GM21737 (cell line): ENCODE results near the gene PHEX.

Source experiments
- ATAC-seq: cut with Tn5 transposase; IDR thresholded peaks from one replicate; pipeline ENCODE4 v1.9.1; 2021; ENCODE audit warnings: mild to moderate bottlenecking, moderate library complexity; ENCODE audit not compliant: unreplicated experiment

PHEX gene

DNA sequence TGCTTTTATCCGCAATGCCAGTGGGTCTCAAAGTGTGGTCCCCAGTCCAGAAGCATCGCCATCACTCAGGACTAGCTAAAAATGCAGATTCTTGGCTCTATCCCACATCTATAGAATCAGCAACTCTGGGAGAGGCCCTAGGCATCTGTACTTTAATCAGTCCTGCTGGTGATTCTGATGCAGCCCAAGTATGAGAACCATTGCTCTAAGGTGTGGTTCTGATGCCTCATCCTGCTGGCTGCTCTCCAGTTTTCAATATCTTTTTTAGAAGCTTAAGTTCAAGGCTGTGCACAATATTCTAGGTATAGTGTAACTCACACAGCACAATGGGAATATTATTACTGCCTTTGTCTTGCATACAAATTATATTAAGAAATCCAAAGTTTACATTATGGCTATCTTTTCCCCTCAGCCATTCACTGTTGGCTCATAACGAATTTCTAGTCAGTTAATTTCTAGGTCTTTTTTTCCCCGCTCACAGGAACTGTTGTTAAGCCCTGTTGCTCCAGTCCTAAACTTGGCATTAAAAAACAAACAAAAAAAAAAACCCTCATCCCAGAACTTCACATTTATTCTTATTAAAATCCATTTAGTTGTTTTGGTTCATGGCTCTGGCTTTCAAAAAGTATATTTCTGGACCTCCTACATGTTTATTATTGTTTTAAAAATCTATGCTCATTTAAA is 109.1 kb downstream of the PHEX start:
- ATAC-seq = no peak

DNA sequence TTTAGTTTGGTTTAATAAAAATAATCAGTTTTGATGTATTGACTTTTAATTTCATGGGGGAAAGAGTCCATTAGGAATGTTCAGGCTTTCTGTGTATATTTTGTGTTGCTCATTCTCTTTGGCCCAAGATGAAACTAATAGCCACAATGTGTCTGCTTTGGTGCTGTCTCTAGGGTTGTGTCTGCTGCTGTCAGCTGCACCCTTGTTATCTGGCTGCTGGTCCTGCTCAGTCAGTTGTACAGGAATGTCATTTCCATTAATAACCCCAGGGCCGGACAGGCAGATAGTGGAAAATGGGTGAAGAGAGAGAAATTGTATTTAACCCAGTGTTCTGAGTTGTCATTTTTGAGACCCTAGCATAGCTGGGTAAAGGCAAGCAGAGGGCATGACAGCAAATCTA is 115.1 kb downstream of the PHEX start:
- ATAC-seq = no peak

DNA sequence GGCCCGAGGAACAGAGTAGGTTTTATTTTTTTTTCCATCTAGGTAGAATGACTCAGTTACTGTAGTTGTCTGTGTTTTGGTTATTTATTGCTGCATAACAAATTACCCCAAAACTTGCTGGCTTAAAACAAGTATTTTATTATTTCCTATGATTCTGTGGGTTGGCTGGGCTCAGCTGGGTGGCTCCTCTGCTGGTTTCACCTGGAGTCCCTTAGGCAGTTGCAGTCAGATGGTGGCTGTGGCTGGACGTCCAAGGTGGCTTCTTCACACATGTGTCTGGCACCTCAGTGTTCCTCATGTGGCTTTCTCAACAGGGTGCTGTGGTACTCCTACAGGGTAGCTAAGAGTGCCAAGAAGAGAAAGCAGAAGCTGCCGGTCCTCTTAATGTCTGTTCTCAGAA is 115.8 kb downstream of the PHEX start:
- ATAC-seq = no peak

DNA sequence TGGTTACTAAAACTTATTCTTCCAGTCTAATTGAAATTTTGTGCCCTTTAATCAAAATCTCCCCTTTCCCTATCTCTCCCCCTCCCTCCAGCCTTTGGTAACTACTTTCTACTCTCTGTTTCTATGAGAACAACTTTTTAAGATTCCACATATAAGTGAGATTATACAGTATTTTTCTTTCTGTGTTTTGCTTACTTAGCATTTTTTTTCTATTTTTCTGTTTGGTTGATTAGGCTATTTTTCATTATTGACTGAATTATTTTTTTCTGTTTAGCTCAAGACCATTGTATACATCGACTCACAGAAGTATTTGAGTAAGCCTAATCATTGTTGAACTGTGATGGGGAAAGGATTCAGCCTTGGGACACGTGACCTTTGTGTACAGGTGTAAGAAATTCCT is 116.4 kb downstream of the PHEX start:
- no peak for ATAC-seq

DNA sequence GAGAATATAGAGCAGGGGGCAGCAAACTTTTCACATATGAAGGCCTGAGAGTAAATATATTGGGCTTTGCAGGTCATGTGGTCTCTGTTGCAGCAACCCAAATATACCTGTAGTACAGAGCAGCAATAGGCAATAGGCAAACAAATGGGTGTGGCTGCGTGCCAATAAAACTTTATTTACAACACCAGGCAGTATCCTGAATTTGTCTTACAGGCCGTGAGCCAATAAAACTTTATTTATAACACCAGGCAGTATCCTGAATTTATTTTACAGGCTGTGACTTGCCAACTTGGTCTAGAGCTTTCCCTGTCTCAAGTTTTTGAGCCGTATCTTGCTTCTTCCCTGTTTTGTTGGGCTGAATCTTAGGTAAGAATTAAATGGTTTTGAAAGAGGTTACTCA is 118.2 kb downstream of the PHEX start:
- ATAC-seq = no peak

DNA sequence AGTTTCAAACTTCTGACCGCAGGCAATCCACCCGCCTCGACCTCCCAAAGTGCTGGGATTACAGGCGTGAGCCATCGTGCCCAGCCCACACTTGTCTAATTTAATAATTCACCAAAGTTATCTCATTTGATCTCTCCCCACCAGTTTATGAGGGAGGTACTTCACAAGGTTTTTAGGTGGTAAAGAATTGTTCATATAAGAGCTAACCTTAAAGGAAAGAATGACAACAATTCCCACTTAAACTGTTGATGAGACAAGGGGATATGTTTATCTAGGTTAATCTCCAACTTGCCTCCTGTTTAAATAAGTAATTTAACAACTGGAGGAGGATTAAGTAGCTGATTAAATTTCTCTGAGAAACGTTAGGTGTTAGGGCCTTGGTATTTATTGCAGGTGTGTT is 123.0 kb downstream of the PHEX start:
- no peak for ATAC-seq

DNA sequence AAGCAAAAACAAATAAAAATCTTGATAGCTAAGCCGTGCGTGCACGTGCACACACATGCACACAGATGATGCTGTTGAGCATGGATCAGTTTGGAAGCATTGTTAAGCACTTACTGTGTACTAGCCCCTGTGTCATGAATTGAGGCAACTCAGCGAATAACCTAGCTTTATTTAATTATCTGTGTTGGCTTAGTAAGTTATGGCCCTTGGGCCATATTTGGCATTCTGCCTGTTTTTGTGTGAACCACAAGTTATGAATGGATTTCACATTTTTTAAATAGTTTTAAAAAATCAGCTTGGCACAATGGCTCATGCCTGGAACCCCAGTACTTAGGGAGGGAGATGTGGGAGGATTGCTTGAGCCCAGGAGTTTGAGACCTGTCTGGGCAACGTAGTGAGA is 126.9 kb downstream of the PHEX start:
- no peak for ATAC-seq

DNA sequence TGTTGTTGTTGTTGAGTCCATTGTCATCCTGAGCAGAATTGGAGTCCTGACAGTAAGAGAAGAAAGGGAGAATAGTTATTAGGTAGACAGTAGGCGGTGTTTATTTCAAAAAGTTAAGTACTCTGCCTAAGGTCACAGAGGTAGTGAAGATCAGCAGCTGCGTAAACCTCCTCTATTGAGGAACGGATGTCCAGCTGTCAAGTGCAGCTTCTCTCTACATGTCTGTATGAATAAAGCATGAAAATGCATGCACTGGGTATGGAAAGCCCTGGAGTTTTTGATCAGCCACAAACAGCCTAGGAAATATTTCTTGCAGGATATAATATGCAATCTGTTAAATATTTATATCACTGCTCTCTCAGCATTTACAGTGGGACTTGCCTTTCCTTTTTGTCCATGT is 131.2 kb downstream of the PHEX start:
- ATAC-seq = no peak

DNA sequence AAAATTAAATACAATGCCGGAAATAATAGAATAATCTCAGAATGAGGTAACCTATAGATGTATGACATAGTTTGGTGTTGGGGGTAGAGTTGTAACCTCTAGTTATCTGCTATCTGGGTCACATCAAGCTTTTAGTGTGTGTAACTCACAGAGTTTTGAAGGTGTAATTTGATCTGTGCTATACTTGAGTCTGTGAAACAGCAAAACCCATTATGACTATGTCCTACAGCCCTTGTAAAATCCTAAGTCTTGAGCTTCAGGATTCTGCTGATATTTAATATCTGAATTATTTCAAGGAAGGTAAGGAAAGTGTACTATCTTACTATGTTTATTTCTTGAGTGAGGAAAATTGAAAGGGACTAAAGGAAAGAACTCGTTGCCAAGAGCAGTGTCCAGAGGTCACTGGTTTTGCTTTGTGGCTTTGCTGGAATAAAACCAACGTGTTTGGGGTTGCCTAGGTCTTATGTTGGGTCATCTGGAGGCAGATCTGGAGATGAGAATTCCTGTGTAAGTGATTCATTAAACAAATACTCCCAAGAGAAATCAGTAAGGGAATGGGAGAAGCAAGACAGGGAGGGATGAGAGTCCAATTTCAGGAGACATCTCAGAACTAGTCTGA is 132.8 kb downstream of the PHEX start:
- ATAC-seq = no peak

DNA sequence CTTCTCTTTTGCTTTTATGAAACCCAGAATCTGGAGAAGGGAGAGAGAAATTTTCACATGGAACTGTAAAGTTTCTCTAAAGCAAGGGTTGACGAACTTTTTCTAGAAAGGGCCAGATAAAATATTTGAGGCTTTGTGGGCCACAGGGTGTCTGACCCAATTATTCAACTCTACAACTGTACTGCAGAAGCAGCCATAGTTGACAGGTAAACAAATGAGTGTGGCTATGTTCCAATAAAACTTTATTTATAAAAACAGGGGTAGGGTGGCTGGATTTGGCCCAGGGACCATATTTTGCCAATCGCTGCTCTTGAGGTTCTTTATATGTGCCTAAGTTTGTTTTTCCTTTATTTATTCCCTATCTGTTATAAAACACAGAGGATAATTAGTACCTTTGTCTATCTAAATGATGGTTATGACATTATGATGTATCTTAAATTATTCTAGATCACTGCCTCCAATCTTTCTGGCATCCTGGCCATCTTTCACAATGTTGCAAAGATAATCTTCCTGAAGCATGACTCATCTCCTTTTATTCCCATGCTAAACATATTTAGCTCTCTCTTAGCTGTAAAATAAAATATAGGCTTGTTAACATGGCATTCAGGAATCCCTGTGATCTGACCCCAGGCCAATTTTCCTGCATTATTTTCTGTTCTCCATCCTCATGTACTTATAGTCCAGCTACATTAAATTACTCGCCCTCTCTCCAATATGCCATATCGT is 133.8 kb downstream of the PHEX start:
- ATAC-seq = no peak

DNA sequence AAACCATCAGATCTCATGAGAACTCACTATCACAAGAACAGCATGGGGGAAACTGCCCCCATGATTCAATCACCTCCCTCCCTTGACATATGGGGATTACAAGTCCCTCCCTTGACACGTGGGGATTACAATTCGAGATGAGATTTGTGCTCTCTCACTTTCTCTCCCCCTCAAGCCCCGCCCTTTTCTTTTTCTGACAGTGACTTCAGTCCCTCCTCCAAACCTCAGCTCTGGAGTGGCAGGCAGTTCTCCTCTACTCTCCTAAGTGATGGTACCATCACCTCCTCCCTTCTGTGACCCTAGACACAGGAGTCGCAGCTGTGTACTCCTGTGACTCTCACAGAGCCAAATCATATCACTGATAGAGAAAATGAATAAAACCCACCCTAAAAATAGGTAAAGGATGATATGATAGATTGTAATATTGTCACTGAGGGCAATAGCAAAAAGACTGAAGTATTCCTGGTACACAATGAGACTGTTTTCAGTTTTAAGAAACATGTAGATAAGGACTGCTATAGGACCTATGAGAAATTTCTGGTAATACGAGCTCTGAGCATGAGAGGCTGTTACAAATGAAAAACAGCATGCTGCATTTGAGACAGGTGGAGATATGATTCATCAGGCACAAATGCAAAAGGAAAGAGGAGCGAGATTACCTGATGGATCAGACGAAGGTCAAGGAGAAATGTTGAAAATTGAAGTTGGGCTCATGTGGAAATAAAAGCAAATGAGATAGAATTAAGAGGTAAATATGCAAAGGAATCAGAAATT is 139.3 kb downstream of the PHEX start:
- no peak for ATAC-seq

DNA sequence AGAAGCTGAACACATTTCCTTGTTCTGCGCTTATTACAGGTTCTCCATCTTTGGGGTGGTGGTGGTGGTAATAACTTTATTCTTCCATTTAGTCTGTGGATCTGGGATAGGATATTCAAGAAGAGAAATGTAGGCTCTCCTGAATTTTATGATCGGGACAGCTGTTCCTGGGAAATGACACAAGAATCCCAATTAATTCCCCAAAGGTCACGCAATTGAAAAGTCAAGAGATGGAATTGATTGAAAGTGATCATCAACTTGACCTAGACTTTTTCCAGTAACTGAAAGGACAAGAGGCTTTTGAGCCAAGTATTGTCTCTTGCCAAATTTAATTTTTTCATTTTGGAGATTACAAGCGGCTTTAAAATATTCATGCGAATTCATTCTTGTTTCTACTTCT is 141.8 kb downstream of the PHEX start:
- ATAC-seq = no peak

DNA sequence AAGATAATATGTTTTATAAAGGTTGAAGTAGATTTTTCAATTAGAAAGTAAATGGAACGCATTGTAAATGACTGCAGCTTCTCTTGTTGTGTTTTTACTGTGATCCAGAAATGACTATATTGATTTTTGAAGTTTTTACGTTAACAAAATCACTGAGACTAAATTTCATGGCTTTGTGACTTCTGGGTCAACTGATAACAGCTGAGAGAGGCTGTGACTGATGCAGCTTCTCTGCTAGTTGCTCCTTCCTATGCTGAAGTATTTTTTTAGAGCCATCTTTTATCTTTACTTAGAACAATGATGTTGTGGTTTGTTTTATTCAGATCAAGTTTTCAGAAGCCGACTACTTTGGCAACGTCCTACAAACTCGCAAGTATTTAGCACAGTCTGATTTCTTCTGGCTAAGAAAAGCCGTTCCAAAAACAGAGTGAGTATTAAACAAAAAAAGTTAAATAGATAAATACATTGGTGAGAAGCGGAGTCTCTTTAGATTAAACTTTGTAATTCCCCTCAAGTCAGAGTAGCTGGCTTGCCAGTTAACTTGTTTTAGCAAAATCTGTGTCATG is 145.9 kb downstream of the PHEX start:
- no peak for ATAC-seq

DNA sequence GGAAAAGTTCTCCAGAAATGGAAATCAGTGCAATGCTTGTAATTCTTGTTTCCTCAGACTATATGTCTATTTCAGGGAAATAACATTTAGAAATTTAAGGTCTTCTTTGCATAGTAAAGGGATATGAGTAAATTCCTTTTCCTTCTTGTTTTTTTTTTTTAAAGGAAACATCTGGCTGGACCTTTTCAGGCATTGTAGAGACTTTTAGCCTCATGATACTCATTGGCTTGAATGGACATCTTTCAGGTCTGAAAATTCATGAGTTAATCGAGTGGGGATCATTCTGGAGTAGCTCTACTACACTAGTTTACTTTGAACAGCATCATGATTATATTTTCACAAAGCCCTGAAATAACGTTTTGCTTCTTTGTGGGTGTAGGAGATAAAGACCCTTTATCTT is 152.0 kb downstream of the PHEX start:
- ATAC-seq = no peak

DNA sequence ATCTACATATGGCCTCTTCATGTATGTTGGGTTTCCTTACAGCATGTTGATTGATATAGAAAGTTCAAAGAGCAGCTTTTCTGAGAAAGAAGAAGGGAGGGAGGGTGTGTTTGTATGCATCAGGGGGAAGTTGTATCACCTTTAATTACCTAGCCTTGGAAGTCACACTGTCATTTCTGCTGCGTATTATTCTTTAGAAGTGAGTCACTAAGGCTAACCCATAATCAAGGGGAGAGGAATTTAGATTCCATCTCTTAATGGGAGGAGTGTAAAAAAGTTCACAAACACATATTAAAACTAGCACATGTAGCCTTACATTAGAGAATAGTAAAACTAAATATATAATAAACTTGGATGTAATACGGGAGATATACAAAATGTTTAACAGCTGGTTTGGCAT is 154.0 kb downstream of the PHEX start:
- ATAC-seq = no peak

DNA sequence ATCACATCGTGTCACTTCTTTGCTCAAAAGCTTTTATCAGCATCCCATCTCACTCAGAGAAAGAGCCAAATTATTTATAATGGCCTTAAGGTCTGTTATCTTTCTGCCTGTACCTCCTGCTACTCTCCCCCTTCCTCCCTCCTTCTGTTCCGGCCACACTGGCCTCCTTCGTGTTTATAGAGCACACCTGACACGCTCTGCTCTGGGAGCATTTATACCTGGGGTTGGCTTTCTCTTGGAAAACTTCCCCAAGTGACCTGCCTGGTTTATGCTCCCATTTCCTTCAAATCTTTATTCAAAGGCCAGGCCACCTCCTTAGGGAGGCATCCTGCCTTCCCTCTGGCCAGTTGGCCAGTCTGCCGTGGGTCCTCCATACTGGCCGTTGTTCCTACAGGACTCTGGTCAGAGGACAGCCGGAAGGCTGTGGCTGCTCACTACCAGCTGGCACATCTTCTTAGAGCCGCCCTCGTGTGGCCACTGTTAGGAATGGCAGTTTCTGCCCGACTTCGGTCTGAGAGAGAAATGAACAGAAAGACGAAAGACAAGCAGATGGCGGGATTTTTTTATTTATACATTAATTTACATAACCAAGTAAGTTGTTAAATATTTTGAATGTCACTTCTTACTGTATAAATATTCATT is 160.4 kb downstream of the PHEX start:
- peak; percentile 72 for ATAC-seq

DNA sequence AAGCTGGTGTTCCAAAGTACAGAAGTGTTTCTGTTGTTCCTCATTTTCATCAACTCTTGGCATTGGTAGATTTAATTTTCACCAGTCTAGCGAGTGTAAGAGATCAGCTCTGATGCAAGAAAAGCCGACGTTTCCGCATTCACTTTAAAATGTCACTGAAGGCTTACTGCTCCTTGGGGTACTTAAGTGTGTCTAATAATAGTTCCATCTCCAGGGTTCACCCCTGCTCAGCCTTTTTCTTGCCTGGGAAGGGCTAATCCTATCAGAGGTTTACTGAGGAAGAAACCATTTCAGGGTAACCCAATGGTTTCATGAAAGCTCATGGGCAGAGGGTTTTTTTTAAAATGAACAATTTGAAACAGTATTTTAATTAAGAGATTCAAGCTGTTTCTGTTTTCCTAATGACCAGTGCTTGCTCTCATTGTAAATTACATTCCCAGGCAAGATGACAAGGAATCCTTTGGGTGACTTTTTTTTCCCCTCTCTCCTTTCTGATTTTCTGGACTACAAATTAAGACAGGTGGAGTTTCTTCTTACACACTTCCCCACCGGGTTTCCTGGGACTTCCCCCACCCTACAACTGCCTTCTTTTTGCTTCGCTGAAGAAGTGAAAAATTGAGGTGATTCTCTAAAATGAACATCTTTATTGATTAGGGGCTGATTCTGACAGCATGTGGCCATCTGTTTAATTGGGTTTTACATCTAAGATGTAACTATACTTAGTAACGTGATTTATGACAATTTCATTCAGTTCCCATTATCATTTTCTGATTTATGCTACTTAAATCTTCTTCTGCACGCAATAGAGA is 161.9 kb downstream of the PHEX start:
- ATAC-seq = no peak

DNA sequence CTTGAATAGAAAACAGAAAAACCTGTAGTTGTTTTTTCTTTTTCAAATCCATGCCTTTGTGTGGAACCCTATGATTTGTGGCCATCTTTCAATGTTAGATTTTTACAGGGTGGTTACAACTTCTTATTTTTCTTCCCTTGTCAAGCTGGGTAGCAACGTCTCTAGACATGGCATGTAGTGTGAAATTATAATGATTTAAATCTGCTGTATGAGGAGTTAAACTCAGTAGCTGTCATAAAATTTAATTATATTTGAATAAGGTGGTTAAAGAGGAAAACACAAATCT is 162.5 kb downstream of the PHEX start:
- no peak for ATAC-seq

DNA sequence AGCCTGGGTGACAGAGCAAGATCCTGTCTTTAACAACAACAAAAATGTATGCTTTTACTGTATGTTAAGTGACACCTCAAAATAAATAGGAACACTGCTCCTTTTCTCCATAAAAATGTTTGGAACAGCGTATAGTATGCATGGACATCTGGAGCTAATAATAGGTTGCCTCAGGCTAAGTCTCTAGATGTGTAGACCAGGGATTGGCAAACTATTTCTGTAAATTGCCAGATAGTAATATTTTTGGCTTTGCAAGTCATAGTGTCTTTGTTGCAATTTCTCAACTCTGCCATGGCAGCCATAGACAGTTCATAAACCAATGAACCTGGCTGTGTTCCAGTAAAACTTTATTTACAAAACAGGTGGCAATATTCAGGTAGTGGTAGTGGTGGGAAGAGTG is 164.0 kb downstream of the PHEX start:
- ATAC-seq = no peak

DNA sequence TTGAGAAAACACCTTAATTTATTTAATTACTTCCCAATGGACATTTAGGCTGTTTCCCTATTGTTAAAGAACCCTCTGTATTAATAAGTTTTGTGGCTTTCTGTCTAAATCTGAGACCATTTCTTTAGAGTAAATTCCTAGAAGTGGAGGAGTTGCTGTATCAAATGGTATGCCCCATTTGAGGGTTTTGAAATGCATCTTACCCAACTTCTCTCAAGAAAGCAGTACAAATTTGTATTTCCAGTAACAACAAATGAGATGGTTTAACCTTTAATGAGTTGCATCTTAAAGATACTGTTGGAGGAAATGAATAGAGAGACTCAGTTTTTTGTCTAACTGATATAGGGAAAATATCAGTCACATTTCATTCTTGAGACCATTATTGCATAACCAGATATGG is 170.1 kb downstream of the PHEX start:
- no peak for ATAC-seq
